Transverse colon (tissue), 4 donors: ENCODE data around the gene SRRM4. TPM values are rescaled to one million over a fixed set of nuclear protein-coding genes. Genes with fewer than 3 reads are reported as not detected.

ENCODE experiments used
- DNase-seq: peaks from one replicate; pipeline ENCODE4 v3.0.0-alpha.2; 2019
- H3K27ac ChIP-seq, 4 donors: fragments of 200-600 bp; sonication (generic); 2 replicates each; pipeline ENCODE4 v1.5.1; 2016 to 2018; ENCODE audit warnings: inconsistent platforms in 4 of 4
- H3K27me3 ChIP-seq: fragments of 200-600 bp; sonication (generic); 2 replicates; pipeline ENCODE4 v1.5.1; 2017; ENCODE audit warnings: inconsistent platforms
- H3K36me3 ChIP-seq, 4 donors: fragments of 200-600 bp; sonication (generic); 2 replicates each; pipeline ENCODE4 v1.5.1; 2017 to 2019; ENCODE audit warnings: inconsistent platforms in 4 of 4
- H3K4me1 ChIP-seq, 4 donors: fragments of 200-600 bp; sonication (generic); 2 replicates each; pipeline ENCODE4 v1.5.1; 2017 to 2020; ENCODE audit warnings: inconsistent platforms in 4 of 4
- H3K4me3 ChIP-seq, 4 donors: fragments of 200-600 bp; sonication (generic); 1 replicate in 1 of 4; 2 replicates in 3 of 4; pipeline versions ENCODE4 v1.5.1 to v1.6.1; 2017 to 2019; ENCODE audit warnings: inconsistent platforms in 4 of 4
- H3K9me3 ChIP-seq, 2 donors: fragments of 200-600 bp; sonication (generic); 2 replicates each; pipeline ENCODE4 v1.5.1; 2017 to 2019; ENCODE audit warnings: inconsistent platforms in 2 of 2
- EP300 ChIP-seq: sonication (generic); formaldehyde crosslinking; IDR thresholded peaks from one replicate; pipeline ENCODE4 v1.6.1; 2017; ENCODE audit warnings: antibody characterized with exemption, low read depth
- POLR2A ChIP-seq: fragments of 450-650 bp; IDR thresholded peaks from one replicate; pipeline ENCODE4 v1.6.1; 2016; ENCODE audit warnings: antibody characterized with exemption, mild to moderate bottlenecking, moderate library complexity
- POLR2AphosphoS5 ChIP-seq, 3 donors: sonication (generic); formaldehyde crosslinking; IDR thresholded peaks; one replicate each; pipeline ENCODE4 v1.6.1; 2016; ENCODE audit warnings: antibody characterized with exemption in 3 of 3
- WGBS, 2 donors: methylation state at CpG; one replicate each; pipeline ENCODE4 v1.1.5; 2018; ENCODE audit warnings: low coverage in 1 of 2; 5-methylcytosine and 5-hydroxymethylcytosine counted together
- in situ Hi-C, 4 donors: fragments of 200-750 bp; cut with MboI; loops; one replicate each; pipeline versions ENCODE4 v1.15.0 to v1.15.1; 2017; ENCODE audit warnings: low sequenced_read_pairs in 3 of 4, low pct_ligation_motif_present in 1 of 4, low pct_unique_long_range_greater_than_20kb in 1 of 4
- intact Hi-C: fragments of 100-400 bp; cut with DNase I; formaldehyde crosslinking; loops from one replicate; pipeline ENCODE4 v1.15.1; 2023; ENCODE audit warnings: low total_unique reads
- total RNA-seq, 4 donors: library from RNA; depleted of rRNA; stranded (reverse); fragments of >200 nt; gene quantifications; one replicate each; pipeline ENCODE4 v1.1.0, GENCODE V29; 2016
- TF ChIP-seq, protein P1 (sequence below), 5 experiments: fragments of 200-600 bp in 3 of 5; fragments of 450-650 bp in 2 of 5; sonication (generic) in 3 of 5; IDR thresholded peaks; 1 replicate in 2 of 5; 2 replicates in 3 of 5; pipeline ENCODE4 v1.5.1; 2016 to 2017; ENCODE audit warnings: antibody characterized with exemption in 5 of 5, inconsistent platforms in 3 of 5, mild to moderate bottlenecking in 2 of 5, moderate library complexity in 1 of 5

Gene SRRM4
- total RNA-seq, 4 donors from 2014 or later: 0.14 TPM; not detected in 3

GRCh38 chr12:119157528-119157927 is 176.2 kb downstream of the SRRM4 start:
- intact Hi-C loops (no loop called here), in situ Hi-C loops (no loop called here)
- Histone ChIP-seq H3K4me3 (no peak overlapping the region), H3K9me3 (no peaks in the 10 kb centered on the region), H3K36me3 (no peaks in the 10 kb centered on the region), H3K27ac (no peak overlapping the region), H3K27me3 (no peaks in the 10 kb centered on the region), H3K4me1 (no peaks in the 10 kb centered on the region)
- no peak for DNase-seq
- WGBS, 2 donors: 47 to 70% methylated on average over 2 to 6 of the region's 6 CpGs
- TF ChIP-seq POLR2AphosphoS5 (IDR thresholded peaks at IDR 0.05) (no peak), EP300 (no peak), POLR2A (no peak)
- TF ChIP-seq, protein P1, sequence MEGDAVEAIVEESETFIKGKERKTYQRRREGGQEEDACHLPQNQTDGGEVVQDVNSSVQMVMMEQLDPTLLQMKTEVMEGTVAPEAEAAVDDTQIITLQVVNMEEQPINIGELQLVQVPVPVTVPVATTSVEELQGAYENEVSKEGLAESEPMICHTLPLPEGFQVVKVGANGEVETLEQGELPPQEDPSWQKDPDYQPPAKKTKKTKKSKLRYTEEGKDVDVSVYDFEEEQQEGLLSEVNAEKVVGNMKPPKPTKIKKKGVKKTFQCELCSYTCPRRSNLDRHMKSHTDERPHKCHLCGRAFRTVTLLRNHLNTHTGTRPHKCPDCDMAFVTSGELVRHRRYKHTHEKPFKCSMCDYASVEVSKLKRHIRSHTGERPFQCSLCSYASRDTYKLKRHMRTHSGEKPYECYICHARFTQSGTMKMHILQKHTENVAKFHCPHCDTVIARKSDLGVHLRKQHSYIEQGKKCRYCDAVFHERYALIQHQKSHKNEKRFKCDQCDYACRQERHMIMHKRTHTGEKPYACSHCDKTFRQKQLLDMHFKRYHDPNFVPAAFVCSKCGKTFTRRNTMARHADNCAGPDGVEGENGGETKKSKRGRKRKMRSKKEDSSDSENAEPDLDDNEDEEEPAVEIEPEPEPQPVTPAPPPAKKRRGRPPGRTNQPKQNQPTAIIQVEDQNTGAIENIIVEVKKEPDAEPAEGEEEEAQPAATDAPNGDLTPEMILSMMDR (IDR thresholded peaks at IDR 0.05): no peak

DNA sequence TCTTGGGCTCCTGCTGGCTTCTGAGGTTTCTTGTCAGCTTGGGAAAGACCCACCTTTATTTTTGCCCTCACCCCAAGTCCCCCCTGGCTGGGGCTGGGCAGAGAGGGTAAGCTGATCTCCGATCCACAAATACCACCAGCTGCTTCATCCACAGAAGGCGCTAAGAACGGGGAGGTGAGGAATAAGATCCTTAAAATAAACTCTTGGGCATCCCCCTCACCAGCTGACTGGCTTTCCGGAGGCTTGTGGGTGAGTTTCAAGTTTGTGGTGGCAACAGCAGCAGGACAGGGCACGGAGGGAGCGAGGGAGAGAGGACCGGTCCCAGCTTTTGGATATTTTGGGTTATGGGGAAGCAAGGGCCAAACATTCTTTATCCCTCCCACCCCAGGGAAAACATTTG is 176.6 kb downstream of the SRRM4 start:
- Histone ChIP-seq H3K4me3 (no peak overlapping the region), H3K36me3 (no peaks in the 10 kb centered on the region), H3K27me3 (no peaks in the 10 kb centered on the region), H3K27ac (no peak overlapping the region), H3K9me3 (no peaks in the 10 kb centered on the region), H3K4me1 (no peaks in the 10 kb centered on the region)
- in situ Hi-C loops: no loop called here
- intact Hi-C loops: no loop called here
- no peak for DNase-seq
- TF ChIP-seq POLR2A (no peak), EP300 (no peak)
- TF ChIP-seq, protein P1 (IDR thresholded peaks at IDR 0.05): no peak
- WGBS, 2 donors: 79% methylated on average over 7 of the region's 7 CpGs; no CpG with 5 or more reads in 1 of the 2 donors

DNA sequence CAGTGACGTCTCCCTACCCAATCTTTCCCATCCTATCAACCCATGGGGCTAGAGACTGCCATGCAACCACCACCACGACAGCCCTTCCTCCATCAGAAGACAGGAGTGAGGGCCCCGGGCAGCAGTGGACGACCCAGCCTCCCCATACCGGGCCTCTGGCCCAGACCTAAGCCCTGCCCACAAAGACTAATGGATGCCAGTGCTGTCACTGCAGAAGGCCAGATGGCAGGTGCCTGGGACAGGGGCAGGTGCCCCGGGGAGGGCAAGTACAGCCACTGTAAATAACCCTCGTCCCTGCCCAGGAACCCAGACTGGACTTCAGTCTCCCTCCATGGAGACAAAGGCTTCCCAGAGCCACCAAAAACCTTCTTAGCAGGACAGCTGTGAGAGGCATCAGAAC is 177.1 kb downstream of the SRRM4 start:
- TF ChIP-seq POLR2AphosphoS5 (IDR thresholded peaks at IDR 0.05) (no peak), EP300 (no peak), POLR2A (no peak)
- TF ChIP-seq, protein P1 (IDR thresholded peaks at IDR 0.05): no peak
- Histone ChIP-seq H3K4me1 (no peaks in the 10 kb centered on the region), H3K36me3 (no peaks in the 10 kb centered on the region), H3K4me3 (no peak overlapping the region), H3K27ac (no peak overlapping the region), H3K27me3 (no peaks in the 10 kb centered on the region), H3K9me3 (no peaks in the 10 kb centered on the region)
- DNase-seq: no peak
- 70% methylated on average over 7 of the region's 7 CpGs; no CpG with 5 or more reads in 1 of the 2 donors for WGBS, 2 donors
- in situ Hi-C loops: no loop called here
- intact Hi-C loops: no loop called here

GRCh38 chr12:119159844-119160243 is 178.5 kb downstream of the SRRM4 start:
- DNase-seq: no peak
- Histone ChIP-seq H3K36me3 (no peaks in the 10 kb centered on the region), H3K4me1 (no peaks in the 10 kb centered on the region), H3K27ac (no peak overlapping the region), H3K4me3 (no peak overlapping the region), H3K27me3 (no peaks in the 10 kb centered on the region), H3K9me3 (no peaks in the 10 kb centered on the region)
- no peak for TF ChIP-seq POLR2A
- no peak for TF ChIP-seq EP300
- TF ChIP-seq POLR2AphosphoS5 (IDR thresholded peaks at IDR 0.05): no peak
- TF ChIP-seq, protein P1 (IDR thresholded peaks at IDR 0.05): no peak
- intact Hi-C loops (no loop called here), in situ Hi-C loops (no loop called here)
- WGBS, 2 donors: 75 to 84% methylated on average over 1 to 2 of the region's 2 CpGs
